H1 (cell line): ENCODE data around the gene ACTN2.

Experiments
- EP300 ChIP-seq, 2 experiments: IDR thresholded peaks; 1 replicate in 1 of 2; 2 replicates in 1 of 2; pipeline ENCODE4 v1.6.1; 2011 to 2012; ENCODE audit warnings: low read depth in 2 of 2, low read length in 2 of 2, mild to moderate bottlenecking in 2 of 2, borderline replicate concordance in 1 of 2, inconsistent platforms in 1 of 2, moderate library complexity in 1 of 2
- EZH2 ChIP-seq: fragments of 200-600 bp; sonication (generic); IDR thresholded peaks from 2 replicates; pipeline ENCODE4 v1.7.1; 2012; ENCODE audit warnings: low read depth, mild to moderate bottlenecking, moderate library complexity, low read length, inconsistent platforms; ENCODE audit not compliant: severe bottlenecking
- JUND ChIP-seq: IDR thresholded peaks from 2 replicates; pipeline ENCODE4 v1.6.1; 2011; ENCODE audit warnings: mild to moderate bottlenecking, improper control_type of control experiment, low read length
- POLR2A ChIP-seq, 2 experiments: IDR thresholded peaks; 1 replicate in 1 of 2; 2 replicates in 1 of 2; pipeline ENCODE4 v1.6.1; 2011; ENCODE audit warnings: low read depth in 2 of 2, low read length in 2 of 2, mild to moderate bottlenecking in 2 of 2; ENCODE audit errors: control extremely low read depth in 1 of 2

GRCh38 chr1:236642763-236643162, 43.5 kb upstream of the ACTN2 start:
- TF ChIP-seq EP300 (IDR thresholded peaks at IDR 0.05; ENCODE audit: borderline replicate concordance in 1 of 2, low read depth in 2 of 2, low read length in 2 of 2) (no peak), JUND (no peak), POLR2A (IDR thresholded peaks at IDR 0.05; ENCODE audit: control extremely low read depth in 1 of 2, low read depth in 2 of 2, low read length in 2 of 2) (no peak), EZH2 (no peak)
